Gastrocnemius medialis (tissue), 4 donors: ENCODE data around the gene EXOC3L4. TPM values are rescaled to one million over a fixed set of nuclear protein-coding genes. Genes with fewer than 3 reads are reported as not detected.
A peak's percentile ranks its signal among the peaks of the same experiment; 100 is the strongest.

ENCODE experiments used
- ATAC-seq, 2 donors: fragments of 150-250 bp; one replicate each; pipeline ENCODE4 v1.9.1; 2016
- DNase-seq, 2 donors: peaks; one replicate each; pipeline ENCODE4 v3.0.0-alpha.2; 2019
- H3K27ac ChIP-seq, 4 donors: fragments of 200-600 bp; sonication (generic); 1 replicate in 1 of 4; 2 replicates in 3 of 4; pipeline ENCODE4 v1.5.1; 2016 to 2018; ENCODE audit warnings: mild to moderate bottlenecking in 2 of 4, moderate library complexity in 1 of 4
- H3K27me3 ChIP-seq, 3 donors: fragments of 200-600 bp; sonication (generic) in 2 of 3; 1 replicate in 1 of 3; 2 replicates in 2 of 3; pipeline versions ENCODE4 v1.5.1 to v1.6.0; 2016 to 2019; ENCODE audit warnings: mild to moderate bottlenecking in 1 of 3, moderate library complexity in 1 of 3
- H3K36me3 ChIP-seq, 2 donors: fragments of 200-600 bp; sonication (generic) in 1 of 2; one replicate each; pipeline ENCODE4 v1.5.1; 2017 to 2018
- H3K4me1 ChIP-seq, 2 donors: fragments of 200-600 bp; sonication (generic) in 1 of 2; one replicate each; pipeline ENCODE4 v1.5.1; 2016 to 2017; ENCODE audit warnings: mild to moderate bottlenecking in 2 of 2
- H3K4me3 ChIP-seq, 4 donors: fragments of 200-600 bp; sonication (generic) in 3 of 4; 1 replicate in 1 of 4; 2 replicates in 3 of 4; pipeline ENCODE4 v1.5.1; 2016 to 2019; ENCODE audit warnings: mild to moderate bottlenecking in 2 of 4
- H3K9me3 ChIP-seq, 3 donors: fragments of 200-600 bp; sonication (generic) in 2 of 3; 1 replicate in 1 of 3; 2 replicates in 2 of 3; pipeline ENCODE4 v1.5.1; 2016 to 2019
- POLR2A ChIP-seq, 2 donors: fragments of 450-650 bp; IDR thresholded peaks; one replicate each; pipeline ENCODE4 v1.6.1; 2017; ENCODE audit warnings: antibody characterized with exemption in 2 of 2, mild to moderate bottlenecking in 2 of 2, moderate library complexity in 2 of 2
- in situ Hi-C, 4 donors: fragments of 200-750 bp; cut with MboI; loops; one replicate each; pipeline versions ENCODE4 v1.15.0 to v1.8.0; 2017; ENCODE audit warnings: low sequenced_read_pairs in 4 of 4
- intact Hi-C: fragments of 100-400 bp; cut with DNase I; formaldehyde crosslinking; loops from one replicate; pipeline ENCODE4 v1.15.1; 2023; ENCODE audit warnings: low total_unique reads
- total RNA-seq, 4 donors: library from RNA; depleted of rRNA; stranded (reverse); fragments of >200 nt; gene quantifications; one replicate each; pipeline versions ENCODE4 v1.1.0 to v1.2.3, GENCODE V29; 2016
- TF ChIP-seq, protein P1 (sequence below), 5 experiments: fragments of 450-650 bp in 3 of 5; fragments of 200-600 bp in 2 of 5; sonication (generic) in 2 of 5; IDR thresholded peaks in 4 of 5; conservative IDR thresholded peaks in 1 of 5; 1 replicate in 4 of 5; 2 replicates in 1 of 5; pipeline ENCODE4 v1.5.1; 2016 to 2019; ENCODE audit warnings: antibody characterized with exemption in 5 of 5, mild to moderate bottlenecking in 3 of 5, moderate library complexity in 3 of 5

Gene EXOC3L4
- total RNA-seq, 4 donors from 2014 or later: 0.35 to 2.4 TPM; not detected in 2

DNA sequence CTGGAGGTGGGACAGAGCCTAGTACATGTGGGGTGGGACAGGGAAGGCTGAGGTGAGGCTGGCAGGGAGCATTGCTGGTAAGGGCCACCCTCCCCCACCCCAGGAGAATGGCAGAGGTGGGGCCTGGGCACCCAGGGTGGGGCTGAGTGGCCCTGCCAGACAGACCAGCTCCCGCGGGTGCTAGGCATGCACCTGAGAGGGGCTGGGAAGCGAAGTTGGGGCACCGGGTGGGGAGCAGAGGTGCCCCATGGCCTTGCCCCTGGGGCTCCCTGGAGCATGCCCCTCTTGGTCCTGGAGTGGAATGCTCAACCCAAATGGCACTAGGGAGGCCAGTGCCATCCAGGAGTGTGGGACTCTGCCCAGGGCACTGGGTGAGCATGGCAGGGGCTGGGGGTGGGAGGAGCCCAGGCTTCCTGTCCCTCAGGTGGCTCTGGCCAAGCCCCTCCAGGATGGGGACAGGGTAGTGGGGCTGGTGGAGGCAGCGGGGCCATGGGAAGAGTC, 30.0 kb downstream of the EXOC3L4 start:
- no peak for ATAC-seq

DNA sequence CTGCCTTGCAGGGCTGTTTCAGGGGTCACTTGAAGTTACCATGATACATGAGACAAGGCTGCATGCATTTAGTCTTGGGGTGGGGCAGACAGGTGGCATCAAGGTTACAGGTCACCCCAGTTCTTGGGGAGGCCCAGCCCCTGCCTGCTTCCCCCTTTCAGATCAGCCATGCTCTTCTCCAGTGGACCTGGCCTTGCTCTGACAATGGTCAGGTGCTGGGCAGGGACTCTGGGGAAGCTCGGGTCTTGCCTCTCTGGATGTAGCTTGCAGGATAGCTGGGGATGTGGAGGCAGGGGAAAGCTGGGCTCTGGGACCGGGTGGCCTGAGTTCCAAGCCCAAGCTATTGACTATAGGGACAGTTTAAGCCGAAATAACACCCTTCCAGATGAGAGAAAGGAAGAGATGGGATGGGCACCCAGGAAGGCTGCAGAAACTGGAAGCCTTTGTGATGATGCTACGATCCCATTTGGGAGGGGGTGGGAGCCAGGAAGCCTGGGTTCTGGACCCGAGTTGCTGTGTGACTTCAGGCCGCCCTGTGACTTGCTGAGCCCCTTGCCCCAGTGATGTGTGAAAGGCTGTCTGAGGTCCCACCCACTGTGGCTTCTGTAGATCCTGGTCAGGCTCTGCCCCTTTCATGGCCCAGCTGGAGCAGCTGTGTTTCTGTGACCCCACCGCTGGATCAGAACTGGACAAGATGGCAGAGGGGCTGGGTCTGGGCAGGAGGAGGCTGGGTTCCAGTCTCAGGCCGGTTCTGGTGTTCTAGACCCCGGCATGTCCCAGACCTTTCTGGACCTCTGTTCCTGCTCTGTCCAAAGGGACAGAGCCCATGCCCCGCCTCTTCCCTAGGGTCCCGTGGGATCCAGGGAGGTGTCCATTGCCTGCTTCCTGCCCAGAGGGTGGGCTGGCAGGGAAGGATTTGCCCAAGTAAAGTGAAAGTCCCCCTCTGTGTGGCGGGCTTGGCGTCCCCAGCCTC, 30.9 kb downstream of the EXOC3L4 start:
- no peak overlapping the region for H3K4me3 ChIP-seq

More for the DNA sequence above, 30.0 kb downstream of the EXOC3L4 start:
- intact Hi-C loops: loop anchor here (5.0 kb wide), 1 partner anchor 47 kb away; no protein-coding TSS in a partner anchor
- in situ Hi-C loops: loop anchor here in 1 of 4 donors (10.0 kb wide), 1 partner anchor 280 kb away; no protein-coding TSS in a partner anchor
- Histone ChIP-seq H3K9me3 (no peaks in the 10 kb centered on the region), H3K27ac (peak overlapping the region in 3 of 4 donors; percentile 86 to 87 (median 87)), H3K4me3 (peak overlapping the region in 3 of 4 donors; percentile 61 to 68 (median 65)), H3K4me1 (peaks cover 45 to 64% of the 10 kb centered on the region in 2 donors), H3K27me3 (no peaks in the 10 kb centered on the region), H3K36me3 (no peaks in the 10 kb centered on the region)
- TF ChIP-seq, protein P1, sequence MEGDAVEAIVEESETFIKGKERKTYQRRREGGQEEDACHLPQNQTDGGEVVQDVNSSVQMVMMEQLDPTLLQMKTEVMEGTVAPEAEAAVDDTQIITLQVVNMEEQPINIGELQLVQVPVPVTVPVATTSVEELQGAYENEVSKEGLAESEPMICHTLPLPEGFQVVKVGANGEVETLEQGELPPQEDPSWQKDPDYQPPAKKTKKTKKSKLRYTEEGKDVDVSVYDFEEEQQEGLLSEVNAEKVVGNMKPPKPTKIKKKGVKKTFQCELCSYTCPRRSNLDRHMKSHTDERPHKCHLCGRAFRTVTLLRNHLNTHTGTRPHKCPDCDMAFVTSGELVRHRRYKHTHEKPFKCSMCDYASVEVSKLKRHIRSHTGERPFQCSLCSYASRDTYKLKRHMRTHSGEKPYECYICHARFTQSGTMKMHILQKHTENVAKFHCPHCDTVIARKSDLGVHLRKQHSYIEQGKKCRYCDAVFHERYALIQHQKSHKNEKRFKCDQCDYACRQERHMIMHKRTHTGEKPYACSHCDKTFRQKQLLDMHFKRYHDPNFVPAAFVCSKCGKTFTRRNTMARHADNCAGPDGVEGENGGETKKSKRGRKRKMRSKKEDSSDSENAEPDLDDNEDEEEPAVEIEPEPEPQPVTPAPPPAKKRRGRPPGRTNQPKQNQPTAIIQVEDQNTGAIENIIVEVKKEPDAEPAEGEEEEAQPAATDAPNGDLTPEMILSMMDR (IDR thresholded peaks at IDR 0.05 in 4 of 5, conservative IDR thresholded peaks at IDR 0.05 in 1 of 5): no peak
- TF ChIP-seq POLR2A (IDR thresholded peaks at IDR 0.05): no peak
- DNase-seq: no peak

DNA sequence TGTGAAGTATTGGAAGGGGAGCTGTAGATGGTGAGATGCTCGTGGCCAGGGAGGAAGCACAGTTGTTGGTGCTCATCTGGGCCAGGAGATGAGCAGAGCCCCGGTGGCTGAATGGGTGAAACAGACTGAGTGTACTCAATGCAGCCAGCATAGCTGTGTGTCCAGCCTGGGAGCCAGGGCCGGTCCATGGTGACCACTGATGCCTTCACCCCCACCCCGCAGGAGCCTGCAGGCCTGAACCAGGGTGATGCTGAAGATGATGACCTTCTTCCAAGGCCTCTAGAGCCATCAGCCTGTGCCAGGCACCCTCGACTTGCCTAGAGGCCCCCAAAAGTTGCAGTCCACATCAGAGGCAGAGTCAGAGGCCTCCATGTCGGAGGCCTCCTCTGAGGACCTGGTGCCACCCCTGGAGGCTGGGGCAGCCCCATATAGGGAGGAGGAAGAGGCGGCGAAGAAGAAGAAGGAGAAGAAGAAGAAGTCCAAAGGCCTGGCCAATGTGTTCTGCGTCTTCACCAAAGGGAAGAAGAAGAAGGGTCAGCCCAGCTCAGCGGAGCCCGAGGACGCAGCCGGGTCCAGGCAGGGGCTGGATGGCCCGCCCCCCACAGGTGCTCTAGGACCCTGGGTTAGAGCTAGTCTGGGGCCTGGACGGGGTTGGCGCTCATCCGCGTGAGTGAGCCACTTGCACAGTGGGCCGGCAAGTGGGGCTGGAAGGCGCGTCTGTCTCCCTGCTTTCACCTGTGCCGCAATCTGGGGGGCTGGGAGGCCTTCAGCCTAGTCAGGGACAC, 31.8 kb downstream of the EXOC3L4 start:
- no peak for ATAC-seq
- peaks cover 0 to 8% of the 10 kb centered on the region in 2 donors for H3K36me3 ChIP-seq
- H3K27me3 ChIP-seq: no peaks in the 10 kb centered on the region
- H3K4me1 ChIP-seq: peaks cover 45 to 56% of the 10 kb centered on the region in 2 donors
- DNase-seq: no peak
- in situ Hi-C loops (loop anchor here in 1 of 4 donors (10.0 kb wide), 1 partner anchor 279 kb away; no protein-coding TSS in a partner anchor), intact Hi-C loops (loop anchor here (2.0 to 5.0 kb wide), 2 partner anchors 21 to 49 kb away; no protein-coding TSS in a partner anchor)
- TF ChIP-seq, protein P1 (IDR thresholded peaks at IDR 0.05 in 4 of 5, conservative IDR thresholded peaks at IDR 0.05 in 1 of 5): no peak
- no peak for TF ChIP-seq POLR2A (IDR thresholded peaks at IDR 0.05)
- peak overlapping the region; percentile 47 to 72 (median 67) for H3K27ac ChIP-seq
- H3K9me3 ChIP-seq: no peaks in the 10 kb centered on the region
- peak overlapping the region; percentile 1 to 45 (median 38) for H3K4me3 ChIP-seq

More for the DNA sequence above, 30.9 kb downstream of the EXOC3L4 start:
- Histone ChIP-seq H3K9me3 (no peaks in the 10 kb centered on the region), H3K27ac (no peak overlapping the region), H3K27me3 (no peaks in the 10 kb centered on the region), H3K36me3 (peaks cover 0 to 7% of the 10 kb centered on the region in 2 donors), H3K4me1 (peaks cover 45 to 63% of the 10 kb centered on the region in 2 donors)
- TF ChIP-seq POLR2A (IDR thresholded peaks at IDR 0.05): no peak
- TF ChIP-seq, protein P1 (IDR thresholded peaks at IDR 0.05 in 4 of 5, conservative IDR thresholded peaks at IDR 0.05 in 1 of 5): no peak
- in situ Hi-C loops: loop anchor here in 1 of 4 donors (10.0 kb wide), 1 partner anchor 279 kb away; no protein-coding TSS in a partner anchor
- intact Hi-C loops: loop anchor here (2.0 to 5.0 kb wide), 2 partner anchors 21 to 48 kb away; no protein-coding TSS in a partner anchor
- DNase-seq (no peak), ATAC-seq (no peak)

DNA sequence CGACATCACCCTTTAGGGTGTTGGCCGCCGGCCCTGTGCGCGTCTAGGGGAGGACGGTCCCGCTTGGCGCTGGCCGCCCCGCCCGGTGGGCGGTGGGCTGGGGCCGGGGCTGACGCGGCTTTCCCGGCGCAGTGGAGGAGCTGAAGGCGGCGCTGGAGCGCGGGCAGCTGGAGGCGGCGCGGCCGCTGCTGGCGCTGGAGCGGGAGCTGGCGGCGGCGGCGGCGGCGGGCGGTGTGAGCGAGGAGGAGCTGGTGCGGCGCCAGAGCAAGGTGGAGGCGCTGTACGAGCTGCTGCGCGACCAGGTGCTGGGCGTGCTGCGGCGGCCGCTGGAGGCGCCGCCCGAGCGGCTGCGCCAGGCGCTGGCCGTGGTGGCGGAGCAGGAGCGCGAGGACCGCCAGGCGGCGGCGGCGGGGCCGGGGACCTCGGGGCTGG, 32.4 kb downstream of the EXOC3L4 start:
- peaks cover 0 to 8% of the 10 kb centered on the region in 2 donors for H3K36me3 ChIP-seq
- in situ Hi-C loops (loop anchor here in 1 of 4 donors (10.0 kb wide), 1 partner anchor 278 kb away; no protein-coding TSS in a partner anchor), intact Hi-C loops (loop anchor here (2.0 to 5.0 kb wide), 2 partner anchors 22 to 50 kb away; no protein-coding TSS in a partner anchor)
- peak overlapping the region; percentile 1 to 45 (median 38) for H3K4me3 ChIP-seq
- peak; percentile 53 to 64 for ATAC-seq
- peaks cover 45 to 53% of the 10 kb centered on the region in 2 donors for H3K4me1 ChIP-seq
- DNase-seq: peak; percentile 51 to 79
- H3K27me3 ChIP-seq: no peaks in the 10 kb centered on the region
- TF ChIP-seq POLR2A (IDR thresholded peaks at IDR 0.05): no peak
- TF ChIP-seq, protein P1 (IDR thresholded peaks at IDR 0.05 in 4 of 5, conservative IDR thresholded peaks at IDR 0.05 in 1 of 5): peak in 4 of 5 experiments; percentile 39 to 54 (median 43)
- H3K9me3 ChIP-seq: no peaks in the 10 kb centered on the region
- H3K27ac ChIP-seq: peak overlapping the region; percentile 47 to 72 (median 67)
